Progenitor cell of endocrine pancreas (in vitro differentiated cells): ENCODE results near the gene ZNF579. TPM values are rescaled to one million over a fixed set of nuclear protein-coding genes. Genes with fewer than 3 reads are reported as not detected.

Experiments
- DNase-seq: peaks from one replicate; pipeline ENCODE4 v3.0.0; 2021; ENCODE audit warnings: low spot score; ENCODE audit not compliant: unreplicated experiment
- H3K27ac Mint-ChIP-seq: 2 replicates; pipeline ENCODE4 v1.8.0; 2021; ENCODE audit warnings: mild to moderate bottlenecking, moderate library complexity, mixed read lengths
- H3K27me3 Mint-ChIP-seq: 2 replicates; pipeline ENCODE4 v1.8.0; 2021; ENCODE audit warnings: mixed read lengths
- H3K36me3 Mint-ChIP-seq: 2 replicates; pipeline ENCODE4 v1.8.0; 2022; ENCODE audit warnings: mixed read lengths; ENCODE audit not compliant: insufficient read depth
- H3K4me1 Mint-ChIP-seq: 2 replicates; pipeline ENCODE4 v1.8.0; 2021; ENCODE audit warnings: low read depth, mixed read lengths
- H3K4me3 Mint-ChIP-seq: 2 replicates; pipeline ENCODE4 v1.8.0; 2021; ENCODE audit warnings: low read depth, mild to moderate bottlenecking, moderate library complexity, mixed read lengths
- H3K9me3 Mint-ChIP-seq: 2 replicates; pipeline ENCODE4 v1.8.0; 2021; ENCODE audit warnings: low read depth, mixed read lengths
- total RNA-seq: library from RNA; stranded (reverse); gene quantifications from 2 replicates; pipeline ENCODE4 v1.2.1, GENCODE V29; 2021
- TF ChIP-seq, protein P1 (sequence below): fragments of 200-600 bp; sonication (generic); IDR thresholded peaks from one replicate; pipeline ENCODE4 v1.5.0; 2021; ENCODE audit warnings: antibody characterized with exemption, mild to moderate bottlenecking; ENCODE audit not compliant: unreplicated experiment

Gene ZNF579
- total RNA-seq, 1 donor from 2014 or later, result 29.1 TPM

DNA sequence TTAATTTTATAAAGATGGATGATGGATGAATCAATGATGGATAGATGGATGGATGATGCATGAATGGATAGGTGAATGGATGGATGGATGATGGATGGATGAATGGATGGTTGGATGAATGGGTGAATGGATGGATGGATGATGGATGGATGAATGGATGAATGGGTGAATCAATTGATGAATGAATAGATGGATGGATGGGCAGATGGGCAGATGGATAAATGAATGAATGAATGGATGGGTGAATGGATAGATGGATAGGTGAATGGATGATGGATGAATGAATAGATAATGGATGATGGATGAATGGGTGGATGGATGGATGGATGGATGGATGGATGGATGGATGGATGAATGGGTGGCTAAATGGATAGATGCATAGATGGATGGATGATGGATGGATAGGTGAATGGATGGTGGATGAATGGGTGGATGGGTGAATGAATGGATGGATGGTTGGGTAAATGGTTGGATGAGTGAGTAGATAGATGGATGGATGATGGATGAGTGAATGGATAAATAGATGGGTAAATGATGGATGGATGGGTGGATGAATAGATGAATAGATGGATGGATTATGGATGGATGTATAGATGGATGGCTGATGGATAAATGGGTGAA lies 12.8 kb downstream of the ZNF579 start:
- DNase-seq, result no peak
- no peak overlapping the region for H3K4me3 Mint-ChIP-seq
- TF ChIP-seq, protein P1, sequence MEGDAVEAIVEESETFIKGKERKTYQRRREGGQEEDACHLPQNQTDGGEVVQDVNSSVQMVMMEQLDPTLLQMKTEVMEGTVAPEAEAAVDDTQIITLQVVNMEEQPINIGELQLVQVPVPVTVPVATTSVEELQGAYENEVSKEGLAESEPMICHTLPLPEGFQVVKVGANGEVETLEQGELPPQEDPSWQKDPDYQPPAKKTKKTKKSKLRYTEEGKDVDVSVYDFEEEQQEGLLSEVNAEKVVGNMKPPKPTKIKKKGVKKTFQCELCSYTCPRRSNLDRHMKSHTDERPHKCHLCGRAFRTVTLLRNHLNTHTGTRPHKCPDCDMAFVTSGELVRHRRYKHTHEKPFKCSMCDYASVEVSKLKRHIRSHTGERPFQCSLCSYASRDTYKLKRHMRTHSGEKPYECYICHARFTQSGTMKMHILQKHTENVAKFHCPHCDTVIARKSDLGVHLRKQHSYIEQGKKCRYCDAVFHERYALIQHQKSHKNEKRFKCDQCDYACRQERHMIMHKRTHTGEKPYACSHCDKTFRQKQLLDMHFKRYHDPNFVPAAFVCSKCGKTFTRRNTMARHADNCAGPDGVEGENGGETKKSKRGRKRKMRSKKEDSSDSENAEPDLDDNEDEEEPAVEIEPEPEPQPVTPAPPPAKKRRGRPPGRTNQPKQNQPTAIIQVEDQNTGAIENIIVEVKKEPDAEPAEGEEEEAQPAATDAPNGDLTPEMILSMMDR, result no peak
- peaks cover 2% of the 10 kb centered on the region for H3K4me1 Mint-ChIP-seq
- H3K27ac Mint-ChIP-seq, result no peak overlapping the region
- H3K36me3 Mint-ChIP-seq, result no peaks in the 10 kb centered on the region
- H3K27me3 Mint-ChIP-seq, result peaks cover 11% of the 10 kb centered on the region
- H3K9me3 Mint-ChIP-seq, result no peaks in the 10 kb centered on the region

DNA sequence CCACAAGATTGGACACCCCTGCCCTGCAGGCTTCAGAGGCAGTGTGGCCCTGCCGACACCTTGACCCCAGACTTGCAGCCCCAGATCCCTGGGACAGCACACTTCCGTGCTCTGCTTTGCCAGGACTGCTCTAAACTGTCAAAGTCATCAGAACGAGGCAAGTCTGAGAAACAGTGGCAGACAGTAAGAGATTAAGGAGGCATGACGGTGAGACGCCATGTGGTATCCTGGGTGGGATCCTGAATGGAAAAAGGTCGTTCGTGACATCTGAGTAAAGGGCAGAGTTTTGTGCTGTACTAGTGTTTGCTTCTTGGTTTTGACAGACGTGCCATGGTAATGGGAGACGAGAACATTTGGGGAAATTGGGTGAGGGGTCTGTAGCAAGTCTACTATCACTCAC lies 13.8 kb downstream of the ZNF579 start:
- no peak overlapping the region for H3K4me3 Mint-ChIP-seq
- no peaks in the 10 kb centered on the region for H3K36me3 Mint-ChIP-seq
- DNase-seq, result no peak
- peaks cover 11% of the 10 kb centered on the region for H3K27me3 Mint-ChIP-seq
- TF ChIP-seq, protein P1, result no peak
- H3K9me3 Mint-ChIP-seq, result no peaks in the 10 kb centered on the region
- H3K27ac Mint-ChIP-seq, result no peak overlapping the region
- H3K4me1 Mint-ChIP-seq, result peaks cover 2% of the 10 kb centered on the region

DNA sequence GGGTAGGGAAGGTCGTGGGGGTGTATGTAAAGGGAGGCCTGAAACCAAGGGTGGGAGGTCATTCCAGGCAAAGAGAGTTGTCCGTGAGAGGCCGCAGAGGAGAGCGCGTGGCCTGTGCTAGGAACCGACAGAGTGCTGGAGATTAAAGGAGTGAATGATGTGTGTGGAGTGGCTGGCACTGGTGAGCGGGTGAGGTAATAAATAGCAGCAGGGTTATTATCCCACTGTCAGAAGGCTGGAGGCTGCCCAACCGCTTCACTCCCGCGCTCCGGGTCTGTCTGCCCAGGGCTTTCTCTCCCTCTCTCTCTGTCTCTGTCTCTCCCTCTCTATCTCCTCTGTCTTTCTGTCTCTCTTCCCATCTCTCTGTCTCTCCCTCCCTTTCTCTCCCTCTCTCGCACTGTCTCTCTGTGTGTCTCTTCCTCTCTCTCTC lies 17.4 kb downstream of the ZNF579 start:
- peak overlapping the region; percentile 71 for H3K27ac Mint-ChIP-seq
- TF ChIP-seq, protein P1, result no peak

DNA sequence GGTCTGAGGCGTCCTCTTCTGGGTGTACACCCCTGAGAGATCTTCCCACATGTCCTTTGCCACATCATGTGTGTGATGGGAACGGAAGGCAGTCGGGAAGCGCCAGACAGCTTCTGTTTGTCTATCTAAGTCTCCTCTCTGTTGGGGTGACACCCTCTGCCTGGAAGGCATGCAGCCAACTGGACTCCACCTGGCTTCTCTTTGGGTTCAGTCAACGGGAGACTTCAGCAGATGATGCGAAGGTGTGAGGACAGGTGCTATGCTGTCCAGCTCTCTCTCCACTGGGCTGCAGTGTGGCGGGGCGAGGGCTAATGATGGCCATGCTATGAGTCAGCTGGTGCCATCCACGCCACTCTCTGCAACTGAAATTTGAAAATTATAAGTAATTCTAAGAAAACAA lies 21.0 kb downstream of the ZNF579 start:
- H3K36me3 Mint-ChIP-seq, result no peaks in the 10 kb centered on the region
- TF ChIP-seq, protein P1, result no peak
- H3K4me1 Mint-ChIP-seq, result peaks cover 5% of the 10 kb centered on the region
- no peaks in the 10 kb centered on the region for H3K9me3 Mint-ChIP-seq
- no peak for DNase-seq
- peaks cover 8% of the 10 kb centered on the region for H3K27me3 Mint-ChIP-seq
- H3K4me3 Mint-ChIP-seq, result no peak overlapping the region
- no peak overlapping the region for H3K27ac Mint-ChIP-seq

More for the DNA sequence above, 17.4 kb downstream of the ZNF579 start:
- no peaks in the 10 kb centered on the region for H3K9me3 Mint-ChIP-seq
- H3K36me3 Mint-ChIP-seq, result no peaks in the 10 kb centered on the region
- peaks cover 15% of the 10 kb centered on the region for H3K27me3 Mint-ChIP-seq
- no peak for DNase-seq
- no peak overlapping the region for H3K4me3 Mint-ChIP-seq
- H3K4me1 Mint-ChIP-seq, result peaks cover 2% of the 10 kb centered on the region

DNA sequence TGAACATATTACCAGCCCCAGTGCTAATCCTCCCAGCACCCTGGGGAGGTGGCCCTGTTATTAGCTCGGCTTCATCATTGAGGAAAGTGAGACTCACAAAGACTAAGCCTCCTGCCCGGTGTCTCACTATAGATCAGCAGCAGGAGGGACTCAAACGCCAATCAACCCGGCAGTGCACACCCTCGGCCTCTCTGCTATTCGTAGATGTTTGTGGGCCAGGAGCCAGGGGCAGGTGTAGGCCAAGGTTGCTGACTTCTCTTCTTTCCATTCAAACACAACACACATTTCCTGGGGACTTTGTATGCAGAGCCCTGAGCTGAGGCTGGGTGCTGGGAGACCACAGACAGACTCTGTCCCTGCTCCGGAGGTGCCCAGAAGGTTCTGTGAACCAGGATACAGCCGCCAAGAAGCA lies 25.9 kb downstream of the ZNF579 start:
- DNase-seq, result no peak
- H3K4me3 Mint-ChIP-seq, result no peak overlapping the region
- no peaks in the 10 kb centered on the region for H3K9me3 Mint-ChIP-seq
- peaks cover 18% of the 10 kb centered on the region for H3K4me1 Mint-ChIP-seq
- H3K36me3 Mint-ChIP-seq, result no peaks in the 10 kb centered on the region
- peaks cover 15% of the 10 kb centered on the region for H3K27me3 Mint-ChIP-seq
- TF ChIP-seq, protein P1, result no peak
- peak overlapping the region; percentile 4 for H3K27ac Mint-ChIP-seq
